ENCODE results near the gene RNF8. TPM values are rescaled to one million over a fixed set of nuclear protein-coding genes. Genes with fewer than 3 reads are reported as not detected.

RNF8 gene
- total RNA-seq, 1 donor from 2014 or later, result 16.7 TPM

Small RNA genes within 50 kb of the gene (small RNA-seq; reads per million reads assigned to genes)
- not detected for gene RN7SL273P (ENCODE audit: low replicate concordance)

Other genes with a start within 250 kb of the RNF8 start
- 38.3 TPM for gene PIM1, start 183.8 kb upstream of the RNF8 start, total RNA-seq
- 5.8 TPM for gene TBC1D22B, start 96.2 kb upstream of the RNF8 start, total RNA-seq
- 1.3 TPM for gene TMEM217, start 95.8 kb upstream of the RNF8 start, total RNA-seq
- 24.2 TPM for gene CMTR1, start 79.2 kb downstream of the RNF8 start, total RNA-seq
- gene CCDC167, start 145.9 kb downstream of the RNF8 start, total RNA-seq, result 7.4 TPM